Parathyroid adenoma (tissue), 2 donors: ENCODE data around the gene CDHR4.
"Not testable (repeated sequence)": the region's sequence is repeated elsewhere in the genome, so short reads cannot be mapped to it uniquely, and the experiment has no call there.

Experiments used
- H2AFZ ChIP-seq: fragments of 300-600 bp; sonication (generic); one replicate; pipeline ENCODE4 v1.7.0; 2017; ENCODE audit warnings: antibody characterized with exemption, mild to moderate bottlenecking
- H3K27ac ChIP-seq: fragments of 300-600 bp; sonication (generic); one replicate; pipeline ENCODE4 v1.7.0; 2017
- H3K27me3 ChIP-seq: fragments of 300-600 bp; sonication (generic); one replicate; pipeline ENCODE4 v1.7.0; 2017; ENCODE audit warnings: low read length; ENCODE audit not compliant: control insufficient read depth, insufficient read depth
- H3K36me3 ChIP-seq: fragments of 300-600 bp; sonication (generic); one replicate; pipeline ENCODE4 v1.7.0; 2017; ENCODE audit warnings: low read length; ENCODE audit not compliant: control insufficient read depth, insufficient read depth
- H3K4me1 ChIP-seq: fragments of 300-600 bp; sonication (generic); one replicate; pipeline ENCODE4 v1.7.0; 2017; ENCODE audit warnings: control low read depth
- H3K4me2 ChIP-seq: fragments of 300-600 bp; sonication (generic); one replicate; pipeline ENCODE4 v1.7.0; 2017; ENCODE audit warnings: low read length
- H3K4me3 ChIP-seq: fragments of 300-600 bp; sonication (generic); one replicate; pipeline ENCODE4 v1.7.0; 2017; ENCODE audit warnings: low read depth, low read length
- H3K79me2 ChIP-seq: fragments of 300-600 bp; sonication (generic); one replicate; pipeline ENCODE4 v1.7.0; 2017; ENCODE audit warnings: control low read depth
- H3K9ac ChIP-seq: fragments of 300-600 bp; sonication (generic); one replicate; pipeline ENCODE4 v1.7.0; 2017; ENCODE audit warnings: mild to moderate bottlenecking
- H3K9me3 ChIP-seq: fragments of 300-600 bp; sonication (generic); one replicate; pipeline ENCODE4 v1.7.0; 2017; ENCODE audit warnings: low read length; ENCODE audit not compliant: control insufficient read depth
- CTCF ChIP-seq: fragments of 300-600 bp; sonication (generic); IDR thresholded peaks from one replicate; pipeline ENCODE4 v1.7.0; 2017; ENCODE audit warnings: antibody characterized with exemption, mild to moderate bottlenecking
- donor health status: primary hyperparathyroidism.

CDHR4 gene

GRCh38 chr3:49781415-49782199 is 18.1 kb downstream of the CDHR4 start:
- H3K9me3 ChIP-seq = no peaks in the 10 kb centered on the region
- no peak overlapping the region for H2AFZ ChIP-seq
- TF ChIP-seq CTCF = no peak
- no peak overlapping the region for H3K27ac ChIP-seq
- no peak overlapping the region for H3K4me3 ChIP-seq
- peaks cover 7% of the 10 kb centered on the region for H3K4me1 ChIP-seq
- peaks cover 63% of the 10 kb centered on the region for H3K79me2 ChIP-seq
- H3K9ac ChIP-seq = no peak overlapping the region
- no peaks in the 10 kb centered on the region for H3K36me3 ChIP-seq
- no peak overlapping the region for H3K4me2 ChIP-seq
- no peaks in the 10 kb centered on the region for H3K27me3 ChIP-seq

GRCh38 chr3:49780975-49781365 is 18.7 kb downstream of the CDHR4 start:
- H2AFZ ChIP-seq, H3K4me2 ChIP-seq, H3K4me3 ChIP-seq, H3K27me3 ChIP-seq, H3K4me1 ChIP-seq, H3K36me3 ChIP-seq, H3K9ac ChIP-seq, H3K9me3 ChIP-seq, H3K27ac ChIP-seq: not testable (repeated sequence)
- peaks cover 63% of the 10 kb centered on the region for H3K79me2 ChIP-seq

GRCh38 chr3:49780080-49780974 is 19.3 kb downstream of the CDHR4 start:
- Histone ChIP-seq H2AFZ (no peak overlapping the region), H3K79me2 (peaks cover 64% of the 10 kb centered on the region), H3K27ac (no peak overlapping the region), H3K4me1 (peaks cover 6% of the 10 kb centered on the region), H3K4me3 (no peak overlapping the region), H3K36me3 (no peaks in the 10 kb centered on the region), H3K4me2 (no peak overlapping the region), H3K27me3 (no peaks in the 10 kb centered on the region), H3K9me3 (no peaks in the 10 kb centered on the region), H3K9ac (no peak overlapping the region)
- no peak for TF ChIP-seq CTCF

GRCh38 chr3:49779358-49780079 is 20.2 kb downstream of the CDHR4 start:
- Histone ChIP-seq H3K79me2 (peaks cover 62% of the 10 kb centered on the region), H2AFZ (no peak overlapping the region), H3K27me3 (no peaks in the 10 kb centered on the region), H3K4me1 (no peaks in the 10 kb centered on the region), H3K36me3 (no peaks in the 10 kb centered on the region), H3K9ac (no peak overlapping the region), H3K27ac (no peak overlapping the region), H3K4me3 (no peak overlapping the region), H3K4me2 (no peak overlapping the region), H3K9me3 (no peaks in the 10 kb centered on the region)
- no peak for TF ChIP-seq CTCF

GRCh38 chr3:49776101-49776500 is 23.6 kb downstream of the CDHR4 start:
- H3K27ac ChIP-seq, H3K4me1 ChIP-seq, H3K9ac ChIP-seq: not testable (repeated sequence)

More at GRCh38 chr3:49776101-49776500, 23.6 kb downstream of the CDHR4 start:
- not testable (repeated sequence) for H2AFZ ChIP-seq, H3K27me3 ChIP-seq, H3K9me3 ChIP-seq, H3K4me3 ChIP-seq, H3K36me3 ChIP-seq, H3K4me2 ChIP-seq
- peaks cover 64% of the 10 kb centered on the region for H3K79me2 ChIP-seq
